Fibroblast of skin of left quadriceps (primary cell): ENCODE results near the gene KIF13A.
"Not testable (repeated sequence)": the region's sequence is repeated elsewhere in the genome, so short reads cannot be mapped to it uniquely, and the experiment has no call there.

Source experiments
- DNase-seq, 2 experiments: peaks; one replicate each; pipeline ENCODE4 v3.0.0-alpha.2; 2013; ENCODE audit warnings: low read depth in 2 of 2

Gene KIF13A

GRCh38 chr6:17987447-17987696 is at the start of gene KIF13A:
KIF13A (minus strand) TSS chr6:17987635; CDS start chr6:17987463, 172 bp downstream.
- DNase-seq: peak in 1 of 2 experiments; percentile 8

GRCh38 chr6:18036781-18037180 is 49.3 kb upstream of the KIF13A start:
- no peak for DNase-seq

GRCh38 chr6:18035330-18035854 is 48.0 kb upstream of the KIF13A start:
- no peak for DNase-seq

GRCh38 chr6:18034798-18035202 is 47.4 kb upstream of the KIF13A start:
- no peak for DNase-seq

- no peak for DNase-seq
Measured at GRCh38 chr6:18031680-18032256, 44.3 kb upstream of the KIF13A start.

GRCh38 chr6:18031189-18031588 is 43.8 kb upstream of the KIF13A start:
- no peak for DNase-seq

- DNase-seq: no peak
Measured at GRCh38 chr6:18028332-18028731, 40.9 kb upstream of the KIF13A start.

GRCh38 chr6:18025596-18025995 is 38.2 kb upstream of the KIF13A start:
- no peak for DNase-seq

- no peak for DNase-seq
Measured at GRCh38 chr6:18024876-18025275, 37.4 kb upstream of the KIF13A start.

GRCh38 chr6:18023891-18024290 is 36.5 kb upstream of the KIF13A start:
- DNase-seq: no peak

GRCh38 chr6:18022398-18023231 is 35.2 kb upstream of the KIF13A start:
- peak; percentile 57 to 62 for DNase-seq

GRCh38 chr6:18021166-18021850 is 33.9 kb upstream of the KIF13A start:
- no peak for DNase-seq

- DNase-seq: not testable (repeated sequence)
Measured at GRCh38 chr6:18020545-18020944, 33.1 kb upstream of the KIF13A start.

- DNase-seq: no peak
Measured at GRCh38 chr6:18019539-18020534, 32.4 kb upstream of the KIF13A start.

GRCh38 chr6:18019133-18019532 is 31.7 kb upstream of the KIF13A start:
- not testable (repeated sequence) for DNase-seq

- DNase-seq: no peak
Measured at GRCh38 chr6:18016698-18017097, 29.3 kb upstream of the KIF13A start.

- DNase-seq: no peak
Measured at GRCh38 chr6:18016133-18016532, 28.7 kb upstream of the KIF13A start.

GRCh38 chr6:18011287-18011686 is 23.9 kb upstream of the KIF13A start:
- no peak for DNase-seq

GRCh38 chr6:18010540-18010939 is 23.1 kb upstream of the KIF13A start:
- DNase-seq: not testable (repeated sequence)

GRCh38 chr6:18004256-18004985 is 17.0 kb upstream of the KIF13A start:
- DNase-seq: no peak

GRCh38 chr6:17999425-17999824 is 12.0 kb upstream of the KIF13A start:
- no peak for DNase-seq
